Muscle of arm (tissue), 12 donors: Measurements from ENCODE around the gene LIMS2. TPM values are rescaled to one million over a fixed set of nuclear protein-coding genes. Genes with fewer than 3 reads are reported as not detected.

Source experiments
- DNase-seq: peaks from one replicate; pipeline ENCODE4 v3.0.0-alpha.2; 2013
- polyA plus RNA-seq, 12 donors: library from polyadenylated mRNA; unstranded; fragments of 120-200 nt; gene quantifications; one replicate each; pipeline ENCODE4 v1.2.1, GENCODE V29; 2013; ENCODE audit not compliant: insufficient read length in 12 of 12

The LIMS2 gene
- polyA plus RNA-seq, 12 donors, result 21.5 to 57.1 (median 33.8) TPM; not detected in 1

DNA sequence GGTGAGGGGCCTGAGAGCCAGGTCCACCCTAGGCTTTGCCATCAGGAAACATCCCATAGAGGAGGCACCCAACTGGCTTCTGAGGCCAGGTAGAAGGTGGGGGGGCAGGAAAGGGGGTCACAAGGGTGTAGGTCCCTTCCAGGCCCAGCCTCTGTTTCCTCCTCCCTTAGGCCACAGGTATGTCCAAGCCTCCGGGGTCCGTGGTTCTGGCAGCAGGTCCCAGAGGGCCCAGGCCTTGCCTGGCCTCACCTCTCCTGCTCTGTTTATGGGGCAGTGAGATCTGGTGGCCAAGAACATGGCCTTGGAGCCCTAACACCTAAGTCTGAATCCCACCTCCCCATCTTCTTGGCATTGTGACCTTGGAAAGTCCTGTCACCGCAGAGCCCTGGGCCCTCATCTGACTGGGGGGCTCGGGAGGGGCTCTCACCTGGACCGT lies 51.0 kb downstream of the LIMS2 start:
- no peak for DNase-seq

DNA sequence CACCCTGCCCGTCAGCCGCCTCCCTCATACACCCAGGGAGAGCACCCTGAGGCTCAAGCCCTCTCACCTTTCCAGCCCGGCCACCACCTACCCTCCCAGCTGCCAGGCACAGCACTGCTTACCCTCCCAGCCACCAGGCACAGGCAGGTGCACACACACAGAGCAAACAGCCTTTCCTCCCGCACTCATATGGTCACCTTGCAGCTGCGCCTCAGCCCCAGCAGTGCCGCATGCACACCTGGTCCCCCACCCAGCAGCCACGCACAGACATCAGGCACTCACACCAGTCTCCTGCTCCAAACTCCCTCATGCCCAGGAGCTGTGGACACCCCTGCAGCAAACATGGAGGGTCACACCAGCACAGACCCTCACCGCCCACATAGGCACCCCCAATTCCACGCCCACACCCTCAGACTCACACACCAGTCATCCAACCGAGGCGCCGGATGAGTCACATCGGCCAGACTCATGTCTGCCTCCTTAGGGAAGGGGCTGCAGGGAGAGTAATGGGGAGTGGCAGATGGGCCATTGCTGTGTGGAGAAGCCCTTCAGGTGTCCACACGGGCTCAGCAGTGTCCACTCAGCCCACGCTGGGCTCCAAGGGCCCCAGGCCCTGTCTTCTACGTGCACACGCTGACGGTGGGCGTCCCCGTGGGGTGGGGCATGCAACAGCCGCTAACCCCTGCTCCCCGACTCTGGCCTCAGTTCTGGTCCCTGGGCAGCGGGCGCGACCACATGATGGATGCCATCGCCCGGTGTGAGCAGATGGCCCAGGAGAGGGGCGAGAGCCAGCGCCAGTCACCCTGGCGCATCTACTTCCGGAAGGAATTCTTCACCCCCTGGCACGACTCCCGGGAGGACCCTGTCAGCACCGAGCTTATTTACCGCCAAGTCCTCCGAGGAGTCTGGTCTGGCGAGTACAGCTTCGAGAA lies 51.7 kb downstream of the LIMS2 start:
- no peak for DNase-seq

DNA sequence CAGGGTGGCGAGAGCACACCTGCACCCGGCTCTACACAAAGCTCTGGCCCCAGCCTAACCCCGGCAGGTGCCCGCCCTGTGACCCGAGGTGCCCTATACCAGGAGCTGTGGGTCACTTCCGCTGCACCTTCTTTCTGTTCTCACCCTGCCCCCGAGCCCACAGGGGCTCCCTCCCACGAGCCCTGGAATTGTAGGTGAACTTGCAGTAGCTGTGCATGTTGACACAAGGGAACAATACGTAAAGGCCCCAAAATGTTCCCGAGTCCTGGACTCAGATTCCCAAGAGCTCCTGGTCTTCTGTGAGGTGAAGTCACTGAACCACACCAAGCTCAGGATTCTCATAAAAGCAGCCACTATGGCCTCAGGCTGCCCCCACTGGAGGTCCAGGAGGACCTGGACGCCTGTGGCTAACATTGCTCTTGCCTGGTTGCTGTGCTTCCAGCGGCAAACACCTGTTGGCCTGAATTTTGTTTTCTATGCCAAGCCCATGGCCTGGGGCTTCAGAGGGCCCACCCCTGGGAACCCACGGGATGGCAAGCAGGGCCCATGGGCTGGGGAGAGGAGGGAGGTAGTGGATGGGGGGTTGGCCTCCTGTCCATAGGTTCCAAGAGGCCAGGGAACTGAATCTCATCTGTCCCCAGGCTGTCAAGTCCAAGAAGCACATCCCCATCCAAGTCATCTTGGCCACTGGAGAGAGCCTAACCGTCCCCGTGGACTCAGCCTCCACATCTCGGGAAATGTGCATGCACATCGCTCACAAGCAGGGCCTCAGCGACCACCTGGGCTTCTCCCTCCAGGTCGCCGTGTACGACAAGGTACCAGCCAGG lies 52.6 kb downstream of the LIMS2 start:
- DNase-seq, result no peak

DNA sequence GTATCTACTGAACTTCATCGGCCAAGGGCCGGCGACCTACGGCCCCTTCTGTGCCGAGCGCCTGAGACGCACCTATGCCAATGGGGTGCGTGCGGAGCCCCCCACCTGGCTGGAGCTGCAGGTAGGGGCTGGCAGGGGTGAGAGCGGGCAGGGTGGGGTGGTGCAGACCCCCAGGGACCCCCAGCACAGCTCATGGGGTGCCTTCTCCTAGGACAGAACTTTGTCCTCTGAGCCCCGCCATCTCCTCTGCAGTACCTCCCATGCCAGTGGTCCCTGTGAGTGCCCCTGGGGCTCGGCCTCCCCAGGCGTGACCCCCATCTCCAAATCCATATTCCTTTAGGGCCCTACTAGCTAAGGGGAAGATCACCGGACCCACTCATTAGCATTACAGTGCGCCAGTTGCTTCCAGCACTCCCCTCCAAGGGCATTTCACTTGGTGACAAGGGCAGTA lies 53.3 kb downstream of the LIMS2 start:
- DNase-seq, result no peak

DNA sequence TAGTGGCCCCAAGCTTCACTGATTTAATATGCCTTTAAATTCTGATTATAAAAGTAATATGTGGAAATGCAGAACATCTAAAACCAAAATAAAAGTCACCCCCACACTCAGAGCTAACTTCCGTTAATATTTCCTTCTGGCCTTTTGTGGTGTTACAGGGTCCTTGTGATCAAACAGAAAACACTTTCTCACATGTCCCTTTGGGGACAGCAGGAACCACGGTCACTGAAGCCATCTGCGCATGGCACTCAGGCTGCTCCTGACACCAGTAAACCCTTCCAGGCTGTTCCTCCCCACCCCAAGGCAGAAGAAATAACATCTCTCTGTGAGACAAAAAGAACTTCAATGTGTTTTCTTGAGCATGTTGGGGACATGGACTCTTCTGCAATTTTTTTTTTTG lies 54.5 kb downstream of the LIMS2 start:
- no peak for DNase-seq

DNA sequence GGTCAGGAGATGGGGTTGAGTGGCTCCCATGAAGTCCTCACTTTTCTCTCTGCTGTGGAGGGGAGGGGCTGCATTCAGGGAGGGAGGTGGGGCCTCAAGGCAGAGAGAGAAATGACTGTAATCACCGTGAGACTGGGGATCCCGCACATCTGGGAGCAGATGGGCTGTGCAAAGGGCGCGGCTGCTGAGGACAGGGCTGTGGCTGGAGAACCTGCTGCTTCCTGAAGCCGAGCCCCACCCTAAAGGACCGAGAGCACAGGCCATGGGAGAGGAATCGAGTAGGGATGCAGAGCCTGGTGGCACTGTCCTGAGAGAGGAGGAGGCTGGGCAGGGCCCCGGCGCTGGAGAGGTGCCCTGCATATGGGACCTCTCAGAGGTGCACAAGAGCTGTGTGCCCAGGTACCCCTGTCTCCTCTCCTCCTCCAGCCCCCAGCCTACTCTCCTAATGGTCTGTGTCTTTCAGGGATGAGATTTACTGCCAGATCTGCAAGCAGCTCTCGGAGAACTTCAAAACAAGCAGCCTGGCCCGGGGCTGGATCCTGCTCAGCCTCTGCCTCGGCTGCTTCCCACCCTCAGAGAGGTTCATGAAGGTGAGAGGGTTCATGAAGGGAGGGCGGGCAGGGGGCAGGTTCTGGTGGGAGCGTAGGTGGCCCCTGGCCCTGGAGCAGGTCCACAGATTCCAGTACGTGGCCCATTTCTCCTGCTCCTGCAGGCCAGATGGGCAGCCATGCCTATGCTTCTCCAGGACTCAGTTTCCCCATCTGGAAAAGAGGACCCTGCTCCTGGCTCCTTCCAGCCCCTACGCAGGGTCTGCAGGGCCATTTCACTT lies 55.2 kb downstream of the LIMS2 start:
- DNase-seq, result no peak

DNA sequence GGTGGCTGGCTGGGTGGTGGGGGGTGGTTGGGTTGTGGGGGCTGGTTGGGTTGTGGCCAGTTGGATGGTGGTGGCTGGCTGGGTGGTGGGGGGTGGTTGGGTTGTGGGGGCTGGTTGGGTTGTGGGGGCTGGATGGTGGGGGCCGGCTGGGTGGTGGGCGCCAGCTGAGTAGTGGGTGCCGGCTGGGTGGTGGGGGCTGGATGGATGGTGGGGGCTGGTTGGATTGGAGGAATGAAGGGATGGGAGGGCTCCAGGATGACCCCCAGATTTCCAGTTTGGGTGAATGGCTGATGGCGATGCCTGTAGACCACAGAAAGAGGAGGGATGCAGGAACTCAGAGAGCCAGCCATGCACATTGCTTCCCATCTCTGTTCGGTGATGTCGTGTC lies 56.1 kb downstream of the LIMS2 start:
- no peak for DNase-seq

DNA sequence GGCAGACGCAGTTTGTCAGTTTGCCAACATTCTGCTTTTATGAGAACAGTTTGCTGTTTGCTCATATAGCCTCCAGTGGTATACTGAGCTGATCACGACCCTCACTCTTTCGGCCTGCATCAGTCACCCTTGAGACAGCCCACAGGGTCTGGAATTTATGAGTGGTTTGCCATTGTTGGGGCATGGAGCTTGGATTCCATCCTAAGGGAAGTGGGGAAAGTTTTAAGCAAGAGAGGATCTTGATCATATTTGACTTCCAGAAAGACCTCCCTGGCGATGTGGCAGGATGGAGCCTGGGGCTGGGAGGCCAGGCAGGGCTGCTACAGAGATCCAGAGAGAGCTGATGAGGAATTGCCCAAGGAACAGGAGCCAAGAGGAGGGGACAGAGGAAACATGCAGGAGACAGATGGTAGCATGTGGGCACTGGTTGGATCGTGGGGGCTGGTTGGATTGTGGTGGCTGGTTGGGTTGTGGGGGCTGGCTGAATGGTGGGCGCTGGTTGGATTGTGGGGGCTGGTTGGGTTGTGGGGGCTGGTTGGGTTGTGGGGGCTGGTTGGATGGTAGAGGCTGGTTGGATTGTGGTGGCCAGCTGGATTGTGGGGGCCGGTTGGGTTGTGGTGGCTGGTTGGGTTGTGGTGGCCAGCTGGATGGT lies 56.7 kb downstream of the LIMS2 start:
- DNase-seq, result no peak

DNA sequence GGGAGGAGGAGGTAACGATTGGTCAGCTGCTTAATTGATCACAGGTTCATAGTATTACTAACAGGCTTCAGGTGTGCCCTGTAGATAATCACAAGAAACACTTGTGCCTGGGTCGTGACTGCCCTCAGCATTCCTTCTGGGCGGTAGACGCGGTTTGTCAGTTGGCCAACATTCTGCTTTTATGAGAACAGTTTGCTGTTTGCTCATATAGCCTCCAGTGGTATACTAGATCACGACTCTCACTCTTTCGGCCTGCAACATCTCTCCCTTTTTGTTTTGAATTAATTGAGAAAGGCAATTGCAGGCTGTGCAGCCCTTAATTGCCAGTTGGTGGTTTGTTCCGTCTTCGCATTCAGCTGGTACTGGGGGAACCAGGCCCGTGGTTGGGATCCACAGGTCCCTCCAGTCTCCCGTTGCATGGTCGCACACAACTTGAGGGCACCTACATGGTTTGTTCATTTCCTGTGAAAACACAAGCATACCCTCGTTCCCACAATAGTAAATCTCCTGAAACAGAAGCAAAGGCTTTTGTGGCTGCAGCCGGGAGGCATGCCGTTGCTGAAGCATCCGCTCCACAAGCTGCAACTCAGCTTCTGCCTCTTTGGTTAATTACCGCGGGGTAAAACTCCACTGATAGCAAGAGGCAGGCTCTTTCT lies 59.7 kb downstream of the LIMS2 start:
- DNase-seq, result no peak

DNA sequence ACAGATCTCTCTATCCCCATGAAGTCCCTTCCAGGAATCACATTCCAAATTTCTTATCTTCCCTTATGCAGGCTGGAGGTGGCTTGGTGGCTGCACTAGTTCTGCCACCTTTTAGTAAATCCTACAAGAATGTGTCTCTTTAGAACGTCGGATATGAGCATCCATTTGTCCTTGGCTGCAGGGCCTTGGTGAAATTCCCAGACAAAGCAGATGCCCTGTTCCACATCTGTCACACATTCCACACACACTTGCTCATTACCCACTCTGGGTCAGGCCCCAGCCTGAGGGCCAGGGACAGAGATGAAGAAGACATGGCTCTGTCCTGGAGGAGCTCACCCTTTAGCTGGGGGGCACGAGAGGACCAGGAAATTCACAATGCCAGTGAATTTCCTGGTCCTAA lies 60.6 kb downstream of the LIMS2 start:
- DNase-seq, result no peak

DNA sequence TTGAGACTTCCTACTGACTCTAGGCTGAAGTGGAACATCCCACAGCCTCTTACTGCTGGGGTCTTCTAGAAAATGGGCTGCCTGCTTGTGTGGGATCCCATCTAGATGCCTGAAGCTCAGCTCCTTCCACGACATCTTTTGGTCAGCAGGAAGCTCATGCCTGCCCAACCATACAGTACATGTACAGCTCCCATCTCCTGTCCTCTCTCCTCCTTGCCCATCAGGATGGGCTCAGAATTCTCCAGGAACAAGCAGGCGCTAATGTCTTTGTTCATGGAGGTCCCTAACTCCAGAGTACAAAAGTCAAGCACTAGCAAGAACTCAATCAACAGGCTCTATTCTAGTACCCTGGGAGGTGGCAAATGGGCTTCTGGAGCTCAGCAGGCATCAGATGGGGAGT lies 61.1 kb downstream of the LIMS2 start:
- no peak for DNase-seq

DNA sequence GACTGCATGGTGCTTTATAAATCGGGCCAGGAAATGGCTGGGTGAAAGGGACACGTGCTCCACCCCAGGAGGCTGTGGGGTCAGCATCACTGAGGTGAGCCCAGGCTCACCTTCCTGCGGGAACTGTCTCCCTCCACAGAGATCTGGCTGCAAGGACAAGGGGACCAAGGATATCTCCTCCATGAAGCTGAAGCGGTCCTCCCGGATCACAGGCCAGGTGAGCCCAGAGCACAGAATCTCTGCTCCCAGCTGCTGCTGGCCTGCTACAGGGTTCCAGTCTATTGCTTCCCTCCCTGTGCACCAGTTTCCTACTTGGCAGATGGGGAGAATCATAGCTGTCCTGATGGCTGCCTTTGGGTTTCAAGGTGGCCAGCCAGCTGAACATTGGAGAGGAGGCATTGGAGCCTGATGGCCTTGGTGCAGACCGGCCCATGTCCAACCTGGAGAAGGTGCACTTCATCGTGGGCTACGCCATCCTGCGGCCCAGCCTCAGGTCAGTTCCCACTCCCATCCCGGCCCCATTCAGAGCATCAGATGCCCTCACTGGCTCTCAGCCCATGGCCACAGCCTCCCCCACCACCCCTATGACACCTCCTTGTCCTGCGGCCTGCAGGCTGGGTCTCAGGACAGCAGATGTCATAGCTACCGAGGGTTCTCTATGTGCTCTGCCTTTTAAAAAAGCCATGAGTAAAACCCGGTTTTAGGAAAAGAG lies 63.1 kb downstream of the LIMS2 start:
- DNase-seq, result no peak

DNA sequence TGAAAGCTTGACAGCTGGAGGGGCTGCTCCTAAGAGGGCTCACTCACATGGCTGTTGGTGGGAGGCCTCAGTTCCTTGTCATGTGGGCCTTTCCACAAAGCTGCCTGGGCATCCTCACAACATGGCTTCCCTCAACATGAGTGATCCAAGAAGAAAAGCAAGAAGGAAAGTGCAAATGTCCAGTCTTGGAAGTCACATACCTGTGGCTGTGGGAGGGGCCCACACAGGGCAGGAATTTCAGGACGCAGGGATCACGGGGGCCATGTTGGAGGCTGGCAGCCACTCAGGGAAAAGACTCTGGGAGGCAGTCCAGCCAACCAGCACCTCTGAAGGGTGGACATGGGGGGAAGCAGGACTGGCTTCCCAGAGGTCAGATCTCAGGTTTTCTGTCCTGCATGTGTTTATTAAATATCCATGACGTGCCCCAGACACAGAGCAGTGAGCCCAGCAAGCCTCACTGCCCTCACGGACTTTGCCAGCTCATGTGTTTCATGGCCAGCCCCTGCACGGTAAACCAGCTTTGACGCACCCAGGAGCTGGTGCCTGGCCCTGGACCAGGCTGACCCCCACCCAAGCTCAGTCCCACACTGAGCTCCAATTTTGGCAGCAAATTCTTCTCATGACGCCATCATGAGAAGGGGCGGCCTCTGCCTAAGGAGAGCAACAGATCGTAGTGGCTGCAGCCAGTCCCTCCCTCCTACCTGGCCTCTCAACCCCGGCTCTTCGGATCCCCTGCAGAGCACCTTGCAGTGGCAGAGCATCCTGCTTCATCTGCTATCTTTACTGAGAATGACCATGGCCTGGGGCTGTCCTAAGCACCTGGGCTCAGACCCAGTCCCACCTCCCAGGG lies 64.0 kb downstream of the LIMS2 start:
- no peak for DNase-seq

DNA sequence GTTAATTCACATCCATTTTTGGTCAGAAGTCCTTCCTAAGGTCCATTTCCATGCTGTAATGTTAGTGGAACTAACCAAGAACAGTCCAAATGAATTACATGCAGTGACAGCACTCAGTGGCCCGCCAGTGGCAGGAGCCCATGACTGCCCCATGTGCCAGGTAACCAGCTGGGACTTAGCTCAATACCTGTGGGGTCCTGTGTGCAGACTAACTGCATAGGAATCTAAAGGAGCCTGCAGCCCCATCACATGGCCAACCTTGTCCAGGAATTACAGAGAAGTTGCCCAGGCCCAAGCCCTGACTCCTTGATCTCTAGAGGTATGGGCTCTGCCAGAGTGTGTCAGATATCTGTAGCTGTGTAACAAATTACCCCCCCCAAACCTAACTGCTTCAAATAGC lies 64.8 kb downstream of the LIMS2 start:
- no peak for DNase-seq

DNA sequence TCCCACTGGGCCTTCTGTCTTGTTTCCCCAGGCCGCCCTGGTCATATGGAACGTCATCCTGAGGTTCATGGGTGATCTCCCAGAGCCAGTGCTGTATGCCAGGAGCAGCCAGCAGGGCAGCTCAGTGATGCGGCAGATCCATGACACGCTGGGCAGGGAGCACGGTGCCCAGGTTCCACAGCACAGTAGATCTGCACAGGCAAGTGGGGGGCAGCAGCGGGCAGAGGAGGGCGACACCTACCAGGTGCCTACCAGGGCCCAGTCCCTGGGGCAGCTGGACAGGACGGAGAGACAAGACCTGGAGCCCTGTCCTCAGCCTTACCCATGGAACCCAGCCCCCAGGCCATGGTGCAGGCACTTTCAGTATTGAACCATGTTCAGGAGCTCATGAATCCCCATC lies 65.5 kb downstream of the LIMS2 start:
- DNase-seq, result no peak

DNA sequence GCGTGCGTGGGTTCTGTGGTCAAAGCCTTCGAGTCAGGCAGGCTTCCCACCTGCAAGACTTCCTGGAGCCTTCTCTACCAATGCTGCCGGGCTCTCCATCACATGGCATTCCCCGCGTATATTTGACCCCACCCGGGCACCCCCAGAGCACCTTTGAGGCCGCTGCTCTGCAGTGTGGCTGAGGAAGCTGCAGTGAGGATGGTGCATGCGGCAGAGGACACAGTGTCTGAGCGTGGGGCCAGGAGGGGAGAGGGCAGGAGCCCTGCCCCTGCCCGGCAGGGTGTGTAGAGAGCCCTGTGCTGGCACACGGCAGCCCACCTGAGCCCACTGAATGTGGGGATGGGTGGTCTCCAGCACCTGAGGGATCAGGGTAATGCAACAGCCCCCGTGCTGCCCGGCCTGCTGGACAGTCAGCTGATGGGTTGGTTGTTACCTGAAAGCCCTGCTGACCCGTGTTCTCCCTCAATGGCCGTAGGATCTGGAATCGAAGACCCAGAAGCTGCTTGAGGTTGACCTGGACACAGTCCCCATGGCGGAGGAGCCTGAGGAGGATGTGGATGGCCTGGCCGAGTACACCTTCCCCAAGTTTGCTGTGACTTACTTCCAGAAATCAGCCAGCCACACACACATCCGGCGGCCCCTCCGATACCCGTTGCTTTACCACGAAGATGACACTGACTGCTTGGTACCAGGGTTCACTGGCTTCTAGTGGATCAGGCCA lies 66.1 kb downstream of the LIMS2 start:
- no peak for DNase-seq

DNA sequence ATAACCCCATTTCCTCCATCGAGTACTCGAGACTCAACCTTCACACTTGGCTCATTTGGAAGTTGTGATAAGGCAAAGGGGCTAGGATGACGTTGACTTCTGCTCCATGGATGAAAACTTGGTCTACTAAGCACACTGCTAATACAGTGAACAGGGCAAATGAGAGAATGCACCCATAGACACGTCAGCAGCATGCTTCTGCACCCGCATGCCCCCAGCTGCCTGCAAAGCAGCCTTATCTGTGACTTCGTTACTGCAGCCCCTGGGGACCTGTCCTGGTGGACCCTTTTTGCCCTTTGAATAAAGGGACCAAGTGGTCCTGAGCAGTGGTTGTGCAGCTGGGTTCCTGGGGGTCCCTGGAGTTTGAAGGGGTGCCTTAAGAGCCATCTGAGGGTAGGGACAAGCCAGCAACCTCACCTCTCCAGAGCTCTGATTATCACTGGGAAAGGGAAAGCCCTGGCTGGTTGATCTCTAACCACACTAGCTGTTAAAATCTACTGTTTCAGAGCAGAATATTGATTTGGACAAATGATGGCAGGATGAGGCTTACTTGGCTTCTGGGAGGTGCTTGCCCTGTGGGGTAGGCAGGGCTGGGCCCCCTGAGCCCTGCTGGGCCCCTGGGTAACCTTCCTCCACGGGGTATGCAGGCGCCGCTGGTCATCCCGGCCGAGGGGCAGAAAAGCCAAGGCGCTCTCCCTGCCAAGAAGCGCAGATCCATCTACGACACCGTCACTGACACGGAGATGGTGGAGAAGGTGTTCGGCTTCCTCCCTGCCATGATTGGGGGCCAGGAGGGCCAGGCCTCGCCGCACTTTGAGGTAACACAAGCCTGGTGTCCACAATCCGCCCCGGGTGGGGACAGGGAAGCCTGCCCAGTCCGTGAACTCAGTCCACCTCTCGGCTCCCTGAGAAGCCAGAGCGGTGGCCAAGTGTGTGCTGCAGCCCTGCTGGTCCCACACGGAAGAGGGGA lies 67.0 kb downstream of the LIMS2 start:
- no peak for DNase-seq
